GM19452 (cell line): ENCODE results near the gene C11orf21.

Experiments used
- ATAC-seq: cut with Tn5 transposase; IDR thresholded peaks from one replicate; pipeline ENCODE4 v1.9.1; 2021; ENCODE audit not compliant: unreplicated experiment

C11orf21 gene

GRCh38 chr11:2321311-2321683 lies 19.6 kb upstream of the C11orf21 start:
- no peak for ATAC-seq

DNA sequence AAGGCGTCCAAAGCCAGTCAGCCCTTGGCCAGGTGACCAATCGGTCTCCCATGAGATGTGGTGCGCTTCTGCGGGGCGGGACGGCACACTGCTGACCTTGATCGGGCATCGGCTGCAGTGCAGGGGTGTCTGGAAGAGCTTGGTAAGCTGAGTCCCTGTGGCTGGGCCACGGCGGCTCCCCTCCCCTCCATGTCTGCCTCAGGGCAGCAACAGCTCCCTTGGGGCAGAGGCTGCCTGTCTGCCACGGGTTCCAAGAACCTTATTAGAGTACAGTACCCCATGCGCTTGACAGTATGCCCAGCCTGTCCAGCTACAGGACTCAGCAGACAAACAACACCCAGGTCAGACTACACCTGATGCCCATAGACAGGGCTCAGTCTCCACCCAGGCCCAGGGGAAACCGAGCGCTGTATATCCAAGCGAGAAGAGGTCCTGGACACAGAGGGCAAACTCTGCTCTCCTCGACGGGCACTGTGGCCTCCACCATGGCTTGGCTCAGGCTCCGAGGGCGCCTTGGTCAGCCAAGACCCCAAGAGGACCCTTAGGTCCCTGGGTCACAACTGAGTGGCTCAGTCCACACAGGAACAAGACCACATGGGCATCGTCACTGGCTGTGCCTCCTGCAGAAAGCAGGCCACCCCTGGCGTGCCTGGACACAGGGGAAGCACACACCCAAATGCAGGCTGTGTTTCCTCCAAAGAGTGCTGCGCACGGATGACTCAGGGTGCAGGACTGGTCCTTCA lies 19.0 kb upstream of the C11orf21 start:
- ATAC-seq, result no peak

GRCh38 chr11:2319791-2320472 lies 18.2 kb upstream of the C11orf21 start:
- no peak for ATAC-seq

DNA sequence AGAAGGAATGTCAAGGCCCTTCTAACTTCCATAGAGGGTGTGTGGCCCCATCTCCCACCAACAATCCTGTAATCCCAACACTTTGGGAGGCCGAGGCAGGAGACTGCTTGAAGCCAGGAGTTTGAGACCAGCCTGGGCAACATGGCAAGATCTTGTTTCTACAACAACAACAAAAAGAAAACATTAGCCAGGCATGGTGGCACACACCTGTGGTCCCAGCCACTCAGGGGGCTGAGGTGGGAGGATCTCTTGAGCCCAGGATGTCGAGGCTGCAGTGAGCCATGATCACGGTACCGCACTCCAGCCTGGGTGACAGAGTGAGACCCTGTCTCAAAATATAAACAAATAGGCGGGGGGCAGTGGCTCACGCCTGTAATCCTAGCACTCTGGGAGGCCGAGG lies 17.0 kb upstream of the C11orf21 start:
- ATAC-seq, result no peak

GRCh38 chr11:2318123-2318522 lies 16.4 kb upstream of the C11orf21 start:
- no peak for ATAC-seq

DNA sequence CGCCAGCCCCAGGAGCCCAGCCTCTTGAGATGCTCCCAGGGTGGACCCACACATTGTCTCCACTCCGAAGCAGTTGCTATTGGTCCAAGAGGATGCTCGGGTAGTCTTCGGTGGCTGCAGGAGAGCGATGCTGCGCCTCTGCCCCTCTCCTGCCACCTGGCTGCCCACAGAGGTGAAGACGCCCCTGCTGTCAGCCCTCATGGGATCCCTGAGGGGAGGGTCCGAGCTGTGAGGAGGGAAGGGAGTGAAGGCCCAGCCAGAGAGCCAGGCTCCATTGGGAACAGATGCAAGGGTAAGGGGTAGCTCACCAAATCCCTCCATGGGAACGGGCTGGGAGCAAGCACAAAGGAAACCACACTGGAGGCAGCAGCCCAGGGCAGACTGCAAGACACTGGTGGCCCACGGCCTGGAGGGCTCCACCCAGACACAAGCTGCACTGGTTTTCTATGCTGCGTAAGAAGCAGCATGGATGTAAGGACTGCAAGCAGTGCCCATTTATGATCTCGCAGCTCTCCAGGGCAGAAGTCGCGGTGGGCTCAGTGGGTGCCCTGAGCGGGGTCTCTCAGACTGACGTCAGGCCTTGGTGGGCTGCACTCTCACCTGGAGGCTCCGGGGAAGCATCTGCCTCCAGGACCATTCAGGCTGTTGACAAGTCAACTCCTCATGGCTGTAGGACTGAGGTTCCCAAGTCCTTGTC lies 15.8 kb upstream of the C11orf21 start:
- no peak for ATAC-seq

DNA sequence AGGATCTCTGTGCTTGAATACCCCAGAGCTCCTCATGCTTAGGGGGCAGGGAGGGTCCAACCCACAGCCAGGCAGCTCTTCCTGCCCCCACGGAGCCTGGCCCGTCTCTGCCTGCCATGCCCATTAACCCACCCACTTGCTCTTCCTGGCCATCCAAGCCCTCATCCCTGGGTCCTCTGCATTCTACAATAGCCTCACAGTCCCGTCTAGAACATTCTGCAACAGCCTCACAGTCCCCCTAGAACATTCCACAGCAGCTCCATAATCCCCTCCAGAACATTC lies 15.2 kb upstream of the C11orf21 start:
- no peak for ATAC-seq

- no peak for ATAC-seq
These were observed 14.6 kb upstream of the C11orf21 start for GRCh38 chr11:2316169-2316962.

- no peak for ATAC-seq
These were observed 13.9 kb upstream of the C11orf21 start for GRCh38 chr11:2315395-2316168.

GRCh38 chr11:2314525-2315394 lies 13.0 kb upstream of the C11orf21 start:
- ATAC-seq, result no peak

DNA sequence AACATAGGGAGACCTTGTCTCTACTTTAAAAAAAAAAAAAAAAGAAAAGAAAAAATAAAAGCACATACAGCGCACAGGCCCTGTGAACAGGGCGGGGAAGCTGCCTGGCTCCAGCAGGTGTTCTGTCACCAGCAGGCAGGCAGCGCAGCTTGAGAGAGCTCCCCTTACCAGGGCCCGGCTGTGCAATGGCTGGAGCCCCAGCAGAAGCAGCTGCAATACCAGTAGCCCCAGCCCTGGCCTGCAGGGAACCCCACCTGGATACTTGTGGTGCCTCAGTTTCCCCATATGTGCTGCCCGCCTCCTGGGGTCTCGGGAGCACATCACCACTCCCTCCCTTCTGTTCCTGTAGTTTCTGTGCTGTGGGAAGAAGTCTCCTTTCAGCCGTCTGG lies 12.4 kb upstream of the C11orf21 start:
- no peak for ATAC-seq

GRCh38 chr11:2313051-2313951 lies 11.6 kb upstream of the C11orf21 start:
- no peak for ATAC-seq

GRCh38 chr11:2312232-2313042 lies 10.7 kb upstream of the C11orf21 start:
- no peak for ATAC-seq

- ATAC-seq, result no peak
These were observed 9.8 kb upstream of the C11orf21 start for GRCh38 chr11:2311353-2312133.

DNA sequence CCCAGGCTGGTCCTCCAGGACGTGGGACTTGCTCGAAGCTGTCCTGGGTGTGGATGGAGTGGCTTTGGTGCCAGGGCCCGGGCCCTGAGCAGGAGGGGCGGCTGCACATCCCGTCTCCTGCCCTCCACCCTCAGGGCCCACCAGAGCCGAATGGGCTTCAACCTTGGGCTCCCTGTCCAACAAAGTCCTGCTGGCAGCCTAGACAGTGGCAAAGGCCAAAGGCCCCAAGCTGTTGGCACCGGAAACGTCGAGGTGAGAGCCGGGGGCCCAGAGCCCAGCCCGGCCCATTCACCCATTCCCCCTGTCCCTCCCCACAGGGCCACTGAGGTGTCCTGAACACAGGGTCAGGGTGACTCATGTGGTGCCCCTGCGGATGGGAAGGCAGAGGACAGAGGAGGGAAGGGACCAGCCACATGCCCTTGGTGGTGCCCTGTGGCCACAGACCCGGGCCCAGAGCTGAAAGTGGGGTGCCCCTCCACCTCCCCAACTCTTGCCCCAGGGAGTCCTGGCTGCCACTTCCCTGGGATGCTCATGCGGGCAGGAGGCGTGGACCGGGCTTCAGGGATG lies 9.2 kb upstream of the C11orf21 start:
- ATAC-seq, result no peak

DNA sequence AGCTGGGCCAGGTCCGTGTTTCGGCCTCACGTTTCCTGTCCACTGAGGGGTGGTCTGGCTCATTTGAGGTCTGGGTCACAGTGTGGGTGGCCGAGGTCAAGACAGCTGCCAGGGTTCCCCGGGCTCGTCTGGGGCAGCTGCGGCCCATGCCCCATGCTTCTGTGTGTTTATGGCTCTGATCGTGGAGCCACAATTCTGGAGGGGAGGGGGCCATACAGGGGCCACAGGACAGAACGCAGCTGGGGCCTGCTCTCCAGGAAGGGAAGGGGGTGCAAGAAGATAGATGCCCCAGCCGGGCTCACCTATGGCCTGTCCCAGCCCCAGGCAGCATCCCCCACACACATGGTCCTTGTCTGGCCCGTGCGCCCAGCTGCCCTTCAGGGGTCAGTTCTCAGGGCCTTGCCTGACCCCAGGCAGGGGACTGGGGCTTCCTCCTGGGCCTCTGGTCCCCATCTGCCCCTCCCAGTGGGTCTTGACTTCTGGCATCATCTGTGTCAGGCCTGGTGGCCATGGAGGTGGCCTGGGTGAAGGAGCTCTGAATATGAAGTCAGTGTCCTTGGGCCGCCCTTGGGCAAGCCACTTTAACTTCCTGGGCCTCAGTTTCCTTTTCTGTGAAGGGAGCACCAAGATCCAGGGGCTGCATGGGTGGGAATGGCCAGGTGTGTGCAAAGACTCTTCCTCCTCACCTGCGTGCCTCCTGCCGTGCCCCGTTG lies 8.5 kb upstream of the C11orf21 start:
- ATAC-seq, result no peak
